ENCODE data around the gene WDPCP.
A peak's percentile ranks its signal among the peaks of the same experiment; 100 is the strongest.
"Not testable (repeated sequence)": the region's sequence is repeated elsewhere in the genome, so short reads cannot be mapped to it uniquely, and the experiment has no call there.

The WDPCP gene

DNA sequence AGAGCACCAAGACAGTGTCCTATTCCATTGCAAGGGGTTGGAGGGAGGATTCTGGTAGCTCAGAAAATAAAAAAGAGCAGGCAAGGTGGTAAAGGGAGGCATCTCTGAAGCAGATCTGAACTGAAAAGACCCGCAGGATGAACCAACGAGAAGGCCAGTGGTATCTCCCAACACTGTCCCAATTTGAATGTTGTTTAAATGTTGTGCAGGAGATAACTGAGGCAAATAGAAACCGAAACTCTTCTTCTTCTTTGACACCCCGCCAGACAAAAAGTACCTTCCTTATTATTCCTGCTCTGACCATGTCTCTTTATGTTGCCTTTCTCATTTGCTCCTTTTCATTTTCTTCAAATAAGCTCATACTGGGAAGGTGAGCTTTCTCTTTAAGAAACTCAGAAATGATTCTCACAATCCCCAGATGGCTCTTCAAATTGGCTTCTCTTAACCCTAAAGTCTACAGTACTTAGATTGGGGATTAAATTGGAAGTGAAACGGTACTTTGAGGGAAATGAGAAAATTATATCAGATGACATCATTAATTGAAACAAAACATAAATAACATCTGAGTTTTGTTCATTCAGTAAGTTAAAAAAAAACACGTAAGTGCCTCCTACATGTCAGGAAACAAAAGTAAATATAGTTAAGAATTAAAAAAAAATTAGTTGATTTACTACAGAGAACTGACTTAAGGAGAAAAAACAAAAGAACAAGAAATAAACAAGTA lies 143.6 kb downstream of the WDPCP start:
- DNase-seq: no peak

DNA sequence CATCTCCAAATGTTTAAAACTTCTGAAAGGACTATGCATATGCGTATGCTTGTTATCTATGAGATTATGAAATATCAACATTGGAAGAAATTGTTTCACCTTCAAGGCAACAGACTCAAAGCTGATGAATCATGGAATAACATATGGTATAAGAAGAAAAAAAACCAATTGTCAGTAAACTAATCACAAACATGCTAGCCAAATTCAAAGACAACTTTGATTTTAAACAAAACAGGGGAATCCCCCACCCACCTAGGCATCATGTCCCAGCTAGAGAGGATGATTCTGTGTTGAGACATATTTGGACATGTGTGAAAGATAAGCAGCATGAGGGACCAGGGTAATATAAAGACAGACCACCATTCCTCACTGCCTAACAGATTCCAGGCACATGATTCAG lies 147.7 kb downstream of the WDPCP start:
- DNase-seq: no peak

DNA sequence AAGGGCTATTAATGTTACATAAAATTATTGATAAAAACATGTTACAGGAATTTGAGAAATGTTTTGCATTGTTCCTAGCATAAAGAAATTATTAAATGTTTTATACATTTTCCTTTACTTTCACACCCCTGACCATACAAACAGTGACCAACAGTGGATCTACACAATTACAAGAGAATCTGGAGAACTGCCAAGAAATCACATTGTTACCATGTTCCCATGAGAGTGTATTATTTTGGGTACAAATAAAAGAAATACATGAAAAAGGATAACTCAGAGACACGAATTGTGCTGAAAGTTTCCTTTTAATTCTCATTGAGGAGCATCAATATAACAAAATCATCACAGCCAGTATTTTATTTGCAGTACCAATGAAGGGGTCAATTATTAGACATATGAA lies 150.1 kb downstream of the WDPCP start:
- DNase-seq: no peak

DNA sequence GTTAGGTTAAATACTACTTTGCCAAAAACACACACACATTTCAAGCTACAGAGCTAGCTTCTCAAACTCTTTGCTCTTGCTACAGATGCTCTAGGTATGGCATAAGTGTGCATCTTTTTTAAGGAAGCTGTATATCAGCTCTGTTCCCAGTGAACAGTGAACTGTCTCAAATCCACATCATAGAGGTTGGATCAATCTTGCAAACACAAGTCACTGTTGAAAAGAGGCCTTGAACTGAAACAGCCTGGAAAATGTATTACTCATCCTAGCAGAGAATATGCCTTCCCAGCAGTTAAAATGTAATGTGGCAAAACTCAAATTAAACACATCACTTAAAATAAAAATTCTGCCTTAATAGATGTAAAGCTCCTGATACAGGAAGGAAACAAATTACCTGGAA lies 151.8 kb downstream of the WDPCP start:
- DNase-seq: no peak

DNA sequence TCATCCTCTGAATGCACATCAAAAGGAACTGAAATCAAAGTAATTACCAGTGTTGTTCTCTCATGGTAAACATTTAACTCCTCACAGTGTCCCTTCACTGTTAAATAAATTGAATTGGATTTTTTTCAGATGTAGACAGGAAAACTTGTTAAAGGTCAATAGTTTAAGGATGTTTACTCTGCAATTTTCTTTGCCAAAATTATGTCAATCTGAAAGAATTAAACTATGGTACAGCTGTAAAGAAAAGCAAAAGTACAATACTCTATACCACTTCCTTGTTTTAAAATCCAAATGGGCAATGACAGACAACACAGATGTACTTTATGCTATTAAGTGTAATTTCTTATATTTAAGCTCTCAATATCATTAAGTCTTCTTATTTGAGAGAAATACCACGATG lies 153.2 kb downstream of the WDPCP start:
- DNase-seq: no peak

DNA sequence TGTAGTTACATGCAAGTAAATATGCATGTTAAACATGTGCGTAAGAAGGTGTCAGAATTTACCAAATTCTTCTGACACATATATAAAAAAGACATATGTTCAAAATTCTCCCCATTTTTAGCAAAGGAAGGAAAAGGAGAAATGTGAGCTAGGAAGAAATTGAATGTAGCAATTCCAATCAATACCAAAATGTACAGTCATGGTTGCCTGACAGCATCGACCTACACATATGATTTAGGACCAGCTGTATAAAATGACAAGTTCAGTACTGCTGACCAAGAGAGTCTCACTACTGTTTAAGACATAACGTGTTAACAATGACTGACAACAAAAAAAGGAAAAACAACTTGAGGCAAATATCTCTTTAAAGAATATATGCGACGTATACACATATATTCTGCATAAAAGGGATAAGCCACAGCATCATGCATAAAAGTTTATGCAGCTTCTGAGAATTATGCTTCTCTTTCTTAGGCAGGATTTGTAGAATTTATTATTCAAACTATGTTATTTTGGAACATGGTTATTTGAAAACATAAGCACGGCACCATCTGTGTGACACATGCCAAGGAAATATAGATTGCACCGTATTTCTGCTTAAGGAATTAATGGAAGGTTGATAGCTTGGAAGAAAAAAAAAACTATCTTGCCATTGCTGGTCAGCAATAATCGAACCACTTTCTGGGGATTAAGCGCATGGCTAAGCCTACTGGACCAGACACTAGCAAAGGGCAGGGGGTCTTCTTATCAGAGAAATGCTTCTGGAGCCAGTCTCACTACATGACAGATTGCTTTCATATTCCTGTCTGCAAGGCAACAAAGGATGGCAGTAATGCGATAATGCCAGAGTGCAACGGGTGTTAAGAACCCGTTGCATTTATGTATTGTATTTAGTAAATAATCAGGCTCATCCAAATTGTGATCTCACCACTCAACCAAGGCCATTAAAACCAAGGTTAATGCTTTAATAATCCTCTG lies 154.0 kb downstream of the WDPCP start:
- DNase-seq: no peak

DNA sequence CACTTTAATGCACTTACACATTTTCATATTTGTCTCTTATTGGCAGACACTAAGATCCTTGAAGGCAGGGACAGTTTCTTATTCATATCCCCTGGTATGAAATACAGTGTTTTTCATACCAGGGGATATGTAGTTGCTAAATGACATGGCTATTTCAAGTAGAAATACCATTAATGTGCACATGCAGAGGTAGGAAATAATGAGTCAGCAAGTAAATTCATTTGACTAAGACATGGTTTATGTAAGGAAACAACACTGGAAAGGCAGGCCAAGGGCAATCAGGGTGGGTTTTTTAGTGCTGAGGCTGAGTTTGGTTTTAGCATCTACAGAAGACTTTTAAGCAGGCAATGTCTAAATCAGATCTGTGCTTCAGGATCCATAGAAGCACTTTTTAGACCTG lies 155.9 kb downstream of the WDPCP start:
- DNase-seq: no peak

DNA sequence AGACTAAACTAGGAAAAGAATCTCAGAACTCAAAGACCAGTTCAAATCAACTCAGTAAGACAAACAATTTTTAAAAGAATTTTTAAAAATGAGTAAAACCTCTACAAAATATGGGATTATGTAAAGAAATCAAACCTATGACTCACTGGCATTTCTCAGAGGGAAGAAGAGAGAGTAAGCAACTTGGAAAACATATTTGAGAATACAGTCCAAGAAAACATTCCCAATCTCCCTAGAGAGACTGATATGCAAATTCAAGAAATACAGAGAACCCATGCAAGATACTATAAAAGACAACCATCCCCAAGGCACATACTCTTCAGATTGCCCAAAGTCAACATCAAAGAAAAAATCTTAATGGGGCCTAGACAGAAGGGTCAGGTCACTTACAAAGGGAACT lies 162.7 kb downstream of the WDPCP start:
- no peak for DNase-seq

DNA sequence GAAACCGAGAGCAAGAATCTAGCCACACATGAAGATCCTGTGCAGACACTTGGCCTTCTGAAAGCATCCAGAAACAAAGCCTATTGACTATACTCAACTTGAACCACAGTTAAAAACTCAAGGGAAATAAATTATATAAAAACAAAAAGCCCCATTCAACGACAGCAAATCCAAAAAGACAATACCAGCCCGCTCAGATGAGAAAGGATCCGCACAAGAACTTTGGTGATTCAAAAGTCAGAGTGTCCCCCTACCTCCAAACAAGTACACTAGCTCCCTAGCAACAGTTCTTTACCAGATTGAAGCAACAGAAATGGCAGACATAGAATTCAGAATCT lies 163.2 kb downstream of the WDPCP start:
- no peak for DNase-seq

DNA sequence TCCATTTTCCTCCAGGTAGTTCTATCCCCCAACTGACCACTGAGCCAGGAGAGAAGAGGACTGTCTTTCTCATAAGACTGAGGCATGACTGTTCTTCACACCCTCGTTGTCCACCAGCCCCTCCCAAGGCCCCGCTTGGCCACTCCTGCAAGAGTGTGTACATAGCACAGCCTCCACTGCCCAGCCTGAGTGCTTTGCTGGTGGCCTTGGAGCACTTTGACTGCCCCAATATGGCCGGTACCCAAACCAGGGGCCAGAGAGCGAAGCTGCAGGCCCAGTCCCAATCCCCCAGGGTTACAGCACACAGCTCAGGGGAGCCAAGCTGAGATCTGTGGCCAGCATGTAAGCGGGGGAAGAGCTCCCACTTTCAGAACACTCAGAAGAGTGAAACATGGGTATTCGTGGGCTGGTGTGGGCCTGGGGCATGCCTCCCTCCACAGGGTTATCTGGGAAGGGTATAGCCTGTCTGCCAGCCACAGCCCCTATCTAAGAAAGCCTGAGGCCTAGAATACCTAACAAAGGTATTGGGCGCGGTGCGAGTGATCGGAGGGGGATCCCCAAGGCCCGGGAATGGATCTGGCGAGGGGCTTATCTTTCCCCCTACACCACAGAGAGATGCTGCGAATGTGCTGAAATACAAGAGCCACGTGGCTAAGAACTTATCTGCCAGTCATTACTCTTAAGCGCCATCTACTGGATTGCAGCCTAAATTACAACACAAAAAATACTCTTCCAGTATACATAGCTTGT lies 163.8 kb downstream of the WDPCP start:
- DNase-seq: no peak

DNA sequence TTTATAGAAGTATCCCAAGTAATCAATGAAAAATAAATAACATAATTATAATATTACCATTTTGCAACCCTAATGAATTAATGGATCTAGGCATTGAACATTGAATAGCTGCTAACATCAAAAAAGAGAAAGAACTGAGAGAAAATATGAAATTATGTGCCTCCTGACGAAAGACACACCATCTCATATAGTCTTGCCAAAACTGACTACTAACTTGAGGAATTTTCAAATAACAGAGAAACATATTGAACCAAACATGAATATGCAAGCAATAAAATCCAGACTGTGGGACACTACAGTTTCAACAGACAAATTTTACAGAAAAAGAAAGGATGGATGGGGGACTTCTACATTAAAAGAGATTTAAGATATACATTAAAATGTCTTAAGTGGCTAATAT lies 165.7 kb downstream of the WDPCP start:
- DNase-seq: no peak

DNA sequence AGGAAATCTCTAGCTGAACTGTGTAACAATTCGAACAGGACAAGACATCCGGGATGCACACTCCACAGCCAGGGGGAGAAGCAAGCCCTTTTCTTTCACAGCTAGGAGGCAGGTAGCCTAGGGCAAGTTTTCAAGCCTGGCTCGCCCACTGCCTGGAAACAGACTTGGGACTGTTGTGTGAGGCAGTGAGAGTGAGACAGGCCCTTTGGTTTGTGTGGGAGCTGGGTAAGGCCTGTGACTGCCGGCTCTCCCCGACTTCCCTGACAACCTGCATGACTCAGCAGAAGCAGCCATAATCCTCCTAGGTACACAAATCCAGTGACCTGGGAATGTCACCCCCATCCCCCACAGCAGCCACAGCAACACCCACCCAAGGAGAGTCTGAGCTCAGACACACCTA lies 179.7 kb downstream of the WDPCP start:
- DNase-seq: no peak

DNA sequence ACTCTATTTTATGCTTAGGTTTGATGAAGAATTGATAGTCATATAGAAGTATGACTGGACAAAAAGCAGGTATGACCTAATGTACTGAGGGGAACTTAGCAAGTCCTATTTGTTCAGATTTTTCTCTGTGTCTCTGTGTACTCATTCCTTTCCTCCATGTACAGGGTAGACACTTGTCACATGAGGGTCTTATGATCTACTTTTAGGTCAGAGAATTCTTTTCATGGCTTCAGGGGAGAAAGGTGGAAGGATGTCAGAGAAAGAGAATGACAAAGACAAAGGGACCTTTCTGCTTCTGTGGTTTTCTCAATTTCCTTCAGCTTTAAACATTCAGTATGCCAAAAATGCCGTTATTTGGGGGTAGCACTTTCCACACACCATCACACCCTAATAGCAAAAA lies 181.6 kb downstream of the WDPCP start:
- DNase-seq: no peak

DNA sequence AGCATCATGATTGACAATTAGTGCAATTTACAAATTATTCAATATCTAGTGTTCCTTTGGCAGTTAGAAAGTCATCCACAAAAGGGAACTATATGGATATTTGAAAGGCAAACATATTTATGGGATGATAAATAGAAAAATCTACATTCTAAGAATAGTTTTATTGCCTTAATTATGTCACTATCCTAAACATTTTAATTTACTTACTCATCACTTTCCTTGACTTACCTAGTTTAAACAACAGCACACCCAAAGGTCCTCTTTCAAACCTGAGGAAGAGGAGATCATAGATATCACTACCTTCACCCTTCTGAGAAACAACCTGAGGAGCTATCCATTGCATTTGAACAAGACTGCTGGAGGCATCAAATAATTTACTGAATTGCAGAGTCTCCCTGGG lies 184.5 kb downstream of the WDPCP start:
- DNase-seq: no peak

DNA sequence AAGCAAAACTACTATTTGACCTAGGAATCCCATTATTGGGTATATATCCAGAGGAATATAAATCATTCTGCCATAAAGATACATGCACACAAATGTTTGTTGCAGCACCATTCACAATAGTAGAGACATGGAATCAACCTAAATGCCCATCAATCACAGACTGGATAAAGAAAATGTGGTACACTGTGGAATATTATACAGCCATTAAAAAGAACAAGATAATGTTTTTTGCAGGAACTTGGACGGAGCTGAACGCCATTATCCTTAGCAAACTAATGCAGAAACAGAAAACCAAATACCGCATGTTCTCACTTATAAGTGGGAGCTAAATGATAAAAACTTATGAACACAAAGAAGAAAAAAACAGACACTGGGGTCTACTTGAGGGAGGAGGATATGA lies 185.4 kb downstream of the WDPCP start:
- not testable (repeated sequence) for DNase-seq

DNA sequence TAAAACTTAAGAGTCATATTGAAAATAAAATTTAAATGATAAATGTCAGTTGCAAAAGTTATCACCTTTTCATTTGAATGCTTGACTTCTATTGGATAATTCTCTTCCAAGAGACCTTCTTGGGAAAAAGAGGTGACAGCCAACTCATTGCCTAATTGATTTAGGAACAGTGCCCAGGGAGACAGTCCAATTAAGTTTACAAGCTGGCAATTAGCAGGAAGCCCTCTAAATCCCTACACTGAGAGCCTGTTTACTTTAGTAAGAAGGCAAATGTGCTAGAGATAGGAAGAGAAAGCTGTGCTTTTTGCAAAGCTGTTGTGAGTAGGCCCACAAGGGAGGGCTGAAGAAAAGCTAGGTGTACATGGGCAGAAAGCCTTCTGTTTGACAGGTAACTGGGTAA lies 189.1 kb downstream of the WDPCP start:
- DNase-seq: no peak

DNA sequence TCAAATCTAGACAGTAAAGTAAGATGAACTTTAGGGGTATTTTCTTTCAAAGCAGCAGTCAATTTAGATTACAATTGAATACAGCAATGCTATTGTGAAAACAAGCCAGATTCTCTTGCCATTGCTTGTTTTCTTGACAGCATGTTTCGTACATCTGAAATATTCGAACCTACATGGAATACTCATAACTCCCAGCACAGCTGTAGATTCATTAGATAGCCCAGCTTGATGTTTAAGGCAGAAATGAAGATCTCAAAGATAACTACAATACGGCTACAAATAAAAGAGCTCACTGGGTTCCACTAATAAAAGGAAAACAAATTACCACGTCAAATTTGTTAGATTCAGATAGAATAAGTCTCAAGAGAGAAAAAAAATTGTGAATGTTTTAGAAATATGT lies 208.8 kb downstream of the WDPCP start:
- no peak for DNase-seq

DNA sequence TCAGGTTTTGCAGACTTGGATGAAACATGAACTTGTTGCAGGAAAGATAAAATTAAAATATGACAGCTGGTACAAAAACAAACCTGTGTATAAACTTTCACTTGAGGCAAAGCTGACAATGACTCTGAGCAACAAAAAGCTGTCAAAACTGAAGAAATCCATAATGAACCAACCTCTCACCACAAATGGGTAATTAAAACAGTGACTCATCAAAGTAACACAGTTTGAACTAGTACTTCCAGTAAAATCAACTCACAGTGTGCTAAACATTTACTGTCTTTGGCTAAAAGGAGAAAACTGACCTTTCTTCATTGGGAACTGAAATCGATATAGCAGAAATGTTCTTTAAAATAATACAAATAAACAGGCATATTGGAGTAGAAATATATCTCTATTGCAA lies 209.7 kb downstream of the WDPCP start:
- no peak for DNase-seq

DNA sequence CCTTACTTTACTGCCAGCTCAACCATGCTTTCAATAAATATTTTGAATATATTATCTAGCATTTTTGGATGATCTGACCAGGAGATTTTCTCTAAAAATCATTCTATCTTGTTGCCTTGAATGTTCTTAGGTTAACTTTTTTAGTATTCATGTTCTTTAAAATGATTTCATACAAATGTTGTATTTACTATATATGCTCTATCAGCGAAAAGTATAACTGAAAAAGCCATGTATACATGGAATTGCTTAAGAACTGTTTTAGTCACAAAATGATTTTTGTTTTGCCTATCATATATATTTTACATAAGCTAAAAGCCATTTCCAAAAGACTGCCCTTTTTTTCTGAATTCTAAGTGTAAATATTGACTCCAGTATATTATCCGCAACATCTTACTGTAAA lies 213.9 kb downstream of the WDPCP start:
- no peak for DNase-seq

DNA sequence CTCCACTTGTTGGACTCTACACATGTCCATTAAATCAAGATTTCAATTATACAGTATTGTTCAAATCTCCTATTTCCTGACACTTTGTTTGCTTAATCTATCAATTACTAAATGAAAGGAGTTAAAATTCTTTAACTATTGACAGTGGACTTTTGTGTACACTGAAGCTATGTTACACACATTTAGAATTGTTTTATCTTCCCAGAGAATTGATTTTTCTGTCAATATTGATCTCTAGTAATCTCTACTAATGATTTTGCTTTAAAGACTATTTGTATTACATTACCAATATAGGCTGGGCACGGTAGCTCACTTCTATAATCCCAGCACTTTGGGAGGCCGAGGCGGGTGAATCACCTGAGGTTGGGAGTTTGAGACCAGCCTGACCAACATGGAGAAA lies 215.7 kb downstream of the WDPCP start:
- no peak for DNase-seq

DNA sequence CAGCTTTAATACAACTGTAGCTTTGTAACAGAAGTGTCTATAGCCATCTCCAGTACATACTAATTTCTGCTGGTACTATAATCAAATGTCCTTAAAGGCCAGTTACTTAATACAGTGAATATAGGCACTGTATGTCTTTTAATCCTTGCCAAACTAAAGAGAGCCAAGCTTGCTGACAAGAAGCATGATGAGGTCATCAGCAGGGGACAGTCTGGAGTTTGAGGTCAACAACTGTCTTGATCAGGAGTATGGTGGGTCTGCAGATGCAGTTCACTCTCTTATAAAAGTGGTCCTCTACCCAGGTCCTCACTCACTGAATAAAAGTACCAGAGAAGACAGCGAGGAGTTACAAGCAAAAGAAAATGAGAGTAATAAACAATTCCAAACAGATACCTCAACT lies 219.1 kb downstream of the WDPCP start:
- DNase-seq: no peak

DNA sequence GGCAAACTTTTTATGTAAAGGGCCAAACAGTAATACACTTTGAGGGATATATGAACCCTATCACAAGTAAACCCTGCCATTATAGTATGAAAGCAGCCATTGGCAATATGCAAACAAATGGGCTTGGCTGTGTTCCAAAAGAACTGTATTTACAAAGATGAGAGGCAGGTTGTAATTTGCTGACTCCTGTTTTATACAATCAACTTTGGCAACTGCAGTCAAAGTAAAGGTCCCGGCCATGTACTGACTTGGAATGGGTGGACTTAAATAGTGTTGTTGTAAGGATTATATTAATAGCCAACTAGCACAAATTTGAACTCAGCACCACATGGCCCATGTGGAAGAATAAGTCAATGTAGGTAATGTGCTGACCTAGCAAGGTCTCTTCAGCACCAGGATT lies 223.4 kb downstream of the WDPCP start:
- peak; percentile 84 for DNase-seq

DNA sequence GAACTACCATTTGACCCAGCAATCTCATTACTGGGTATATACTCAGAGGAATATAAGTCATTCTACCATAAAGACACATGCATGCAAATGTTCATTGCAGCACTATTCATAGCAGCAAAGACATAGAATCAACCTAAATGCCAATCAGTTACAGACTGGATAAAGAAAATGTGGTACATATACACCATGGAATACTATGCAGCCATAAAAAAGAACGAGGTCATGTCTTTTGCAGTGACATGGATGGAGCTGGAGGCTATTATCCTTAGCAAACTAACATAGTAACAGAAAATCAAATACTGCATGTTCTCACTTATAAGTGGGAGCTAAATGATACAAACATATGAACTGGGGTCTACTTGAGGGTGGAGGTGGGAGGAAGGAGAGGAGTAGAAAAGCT lies 230.6 kb downstream of the WDPCP start:
- DNase-seq: not testable (repeated sequence)

DNA sequence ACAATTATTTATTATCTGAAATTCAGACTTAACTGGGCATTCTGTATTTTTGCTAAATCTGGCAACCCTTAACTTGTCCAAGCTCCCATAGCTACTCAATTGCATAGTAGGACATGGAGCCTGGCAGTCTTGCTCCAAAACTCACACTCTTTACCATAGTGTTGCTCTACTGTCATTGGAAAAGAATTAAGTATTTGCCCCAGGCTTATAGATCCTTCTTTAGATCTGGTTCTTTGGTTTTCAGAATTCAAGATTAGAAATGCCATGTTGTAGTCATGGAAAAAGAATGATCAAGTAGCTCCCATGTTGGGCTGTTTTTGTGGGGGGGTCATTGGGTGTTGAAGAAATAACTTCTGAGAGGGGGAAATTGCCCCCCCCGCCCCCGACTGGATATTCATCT lies 240.9 kb downstream of the WDPCP start:
- DNase-seq: no peak
